Erythroblast (primary cell): ENCODE measurements around the gene PML.
"Not testable (repeated sequence)": the region's sequence is repeated elsewhere in the genome, so short reads cannot be mapped to it uniquely, and the experiment has no call there.

Source experiments
- GATA1 ChIP-seq: IDR thresholded peaks from 2 replicates; pipeline ENCODE4 v1.6.1; 2011; ENCODE audit warnings: low read depth, mild to moderate bottlenecking, control low read depth, low read length, moderate library complexity
- POLR2A ChIP-seq: IDR thresholded peaks from 2 replicates; pipeline ENCODE4 v1.6.1; 2011; ENCODE audit warnings: mild to moderate bottlenecking, low read length

DNA sequence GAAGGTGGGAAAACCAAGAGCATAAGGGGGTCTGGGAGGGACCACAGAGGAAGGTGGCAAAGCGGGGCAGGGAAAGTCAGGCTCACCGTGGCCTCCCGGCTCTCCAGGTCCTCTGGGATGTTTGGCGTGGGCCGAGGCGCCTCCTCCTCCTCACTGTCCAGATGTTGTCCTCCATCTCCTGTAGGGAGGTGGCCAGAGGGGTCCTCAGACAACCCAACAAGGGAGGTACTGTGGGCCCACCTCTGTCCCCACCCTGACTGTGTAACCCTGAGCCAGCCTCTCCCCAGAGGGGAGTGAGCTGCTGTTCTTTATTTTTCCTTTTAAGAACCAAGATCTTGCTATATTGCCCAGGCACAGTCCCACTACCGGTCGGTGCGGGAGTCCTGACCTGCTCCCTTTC is 77.6 kb downstream of the PML start:
- not testable (repeated sequence) for TF ChIP-seq POLR2A, GATA1
